Measurements from ENCODE around the gene FOXG1.

Gene FOXG1

GRCh38 chr14:28777471-28778137 is 11.0 kb downstream of the FOXG1 start:
- no peak for FAIRE-seq

GRCh38 chr14:28778138-28779117 is 11.8 kb downstream of the FOXG1 start:
- FAIRE-seq, result no peak

DNA sequence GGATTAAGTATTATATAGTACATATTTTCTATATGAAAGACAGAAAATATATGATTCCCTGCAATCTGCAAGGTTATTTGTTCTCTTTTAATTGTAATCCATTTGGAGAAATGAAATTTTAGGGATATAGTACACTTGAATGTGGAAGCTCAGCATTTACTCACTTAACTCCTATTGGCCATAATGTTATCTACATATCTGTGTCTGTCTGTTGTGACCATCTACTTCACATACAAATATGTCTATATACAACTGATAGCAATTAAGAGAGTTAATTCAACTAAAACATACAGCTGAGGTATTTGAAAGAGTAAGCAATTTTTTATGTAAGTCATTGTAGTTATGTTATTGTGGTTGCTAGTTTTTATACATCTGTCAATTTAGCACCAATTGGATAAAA is 12.9 kb downstream of the FOXG1 start:
- FAIRE-seq, result no peak

- FAIRE-seq, result no peak
Measured at GRCh38 chr14:28780843-28781820, 14.5 kb downstream of the FOXG1 start.

GRCh38 chr14:28782301-28782700 is 15.7 kb downstream of the FOXG1 start:
- FAIRE-seq, result no peak

GRCh38 chr14:28783664-28784063 is 17.1 kb downstream of the FOXG1 start:
- no peak for FAIRE-seq

GRCh38 chr14:28784096-28785048 is 17.8 kb downstream of the FOXG1 start:
- no peak for FAIRE-seq

DNA sequence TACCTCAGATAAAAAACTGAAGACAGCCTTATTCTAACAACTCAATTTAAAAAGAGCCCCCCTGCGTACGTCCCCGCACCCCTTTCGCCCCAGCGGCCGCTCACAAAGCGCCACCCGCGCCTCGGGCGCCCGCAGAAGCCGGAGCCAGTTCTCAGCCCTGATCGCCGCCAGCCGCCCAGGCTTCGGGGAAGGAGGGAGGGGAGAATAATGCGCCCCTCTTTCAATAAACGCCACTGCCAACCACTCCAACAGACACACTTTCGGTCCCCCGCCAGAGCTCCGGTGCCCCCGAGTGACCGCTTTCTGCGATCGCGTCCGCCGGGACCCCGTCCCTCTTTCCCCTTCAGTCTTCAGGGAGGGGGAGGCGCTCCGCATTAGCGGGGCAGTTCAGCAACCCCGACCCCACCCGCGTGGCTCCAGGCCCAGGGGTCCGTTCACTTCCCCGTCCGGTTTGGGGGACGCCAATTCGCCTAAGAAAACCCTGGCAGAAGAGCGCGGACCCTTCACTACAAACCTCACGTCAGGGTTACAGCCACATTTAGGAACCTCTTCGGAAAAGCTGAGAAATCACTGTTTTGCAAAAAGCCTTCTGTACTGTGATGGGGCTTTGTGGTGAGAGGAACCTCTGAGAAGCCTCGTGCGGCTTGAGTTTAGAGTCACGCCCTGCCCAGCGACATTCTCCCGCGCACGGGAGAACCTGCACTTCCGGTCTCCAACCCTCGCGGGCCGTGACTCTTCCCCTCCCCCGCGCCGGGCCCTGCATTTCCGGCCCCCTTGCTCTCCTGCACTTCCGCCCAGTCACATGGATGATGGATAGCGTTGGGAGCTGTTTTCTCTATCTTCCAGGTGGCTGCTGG is 18.7 kb downstream of the FOXG1 start:
- no peak for FAIRE-seq

DNA sequence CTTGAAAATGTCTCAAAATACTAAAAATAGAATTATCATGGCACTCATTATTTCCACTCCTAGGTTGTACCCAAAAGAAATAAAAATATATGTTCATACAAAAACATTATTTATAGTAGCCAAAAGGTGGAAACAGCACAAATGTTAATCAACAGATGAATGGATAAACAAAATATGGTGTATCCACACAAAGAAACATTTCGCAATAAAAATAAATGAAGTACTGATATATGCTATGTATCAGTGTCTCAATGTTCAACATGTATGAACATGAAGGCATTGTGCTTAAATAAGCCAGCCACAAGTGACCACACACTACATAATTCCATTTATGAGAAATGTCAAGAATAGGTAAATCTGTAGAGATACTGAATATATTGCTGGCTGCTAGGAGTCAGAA is 40.9 kb downstream of the FOXG1 start:
- no peak for FAIRE-seq

DNA sequence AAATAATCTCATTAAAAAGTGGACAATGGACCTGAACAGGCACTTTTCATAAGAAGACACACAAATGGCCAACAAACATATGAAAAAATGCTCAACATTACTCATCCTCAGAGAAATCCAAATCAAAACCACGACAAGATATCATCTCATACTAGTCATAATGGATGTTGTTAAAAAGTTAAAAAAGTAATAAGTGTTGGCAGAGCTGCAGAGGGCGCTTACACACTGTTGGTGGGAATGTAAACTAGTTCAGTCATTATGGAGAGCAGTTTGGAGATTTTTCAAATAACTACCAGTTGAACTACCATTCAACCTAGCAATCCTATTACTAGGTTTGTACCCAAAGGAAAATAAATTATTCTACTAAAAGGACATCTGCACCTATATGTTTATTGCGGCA is 47.2 kb downstream of the FOXG1 start:
- FAIRE-seq, result no peak

All from TTC549 (cell line).